H1 (cell line): ENCODE data around the gene ABCC10.

Experiments used
- CTCF ChIP-seq, 3 experiments: IDR thresholded peaks; 1 replicate in 2 of 3; 2 replicates in 1 of 3; pipeline versions ENCODE4 v1.5.1 to v1.6.1; 2011; ENCODE audit warnings: low read length in 3 of 3, mild to moderate bottlenecking in 3 of 3, inconsistent platforms in 2 of 3, low read depth in 1 of 3, moderate library complexity in 1 of 3; ENCODE audit not compliant: insufficient read depth in 1 of 3; ENCODE audit errors: control extremely low read depth in 1 of 3
- EZH2 ChIP-seq: fragments of 200-600 bp; sonication (generic); IDR thresholded peaks from 2 replicates; pipeline ENCODE4 v1.7.1; 2012; ENCODE audit warnings: low read depth, mild to moderate bottlenecking, moderate library complexity, low read length, inconsistent platforms; ENCODE audit not compliant: severe bottlenecking
- JUN ChIP-seq: IDR thresholded peaks from 2 replicates; pipeline ENCODE4 v1.6.1; 2011; ENCODE audit warnings: low read depth, mild to moderate bottlenecking, improper control_type of control experiment, low read length
- POLR2A ChIP-seq, 2 experiments: IDR thresholded peaks; 1 replicate in 1 of 2; 2 replicates in 1 of 2; pipeline ENCODE4 v1.6.1; 2011; ENCODE audit warnings: low read depth in 2 of 2, low read length in 2 of 2, mild to moderate bottlenecking in 2 of 2; ENCODE audit errors: control extremely low read depth in 1 of 2
- RFX5 ChIP-seq: IDR thresholded peaks from 2 replicates; pipeline ENCODE4 v1.6.1; 2011; ENCODE audit warnings: low read depth, low read length, improper control_type of control experiment, borderline replicate concordance
- TEAD4 ChIP-seq: IDR thresholded peaks from 2 replicates; pipeline ENCODE4 v1.6.1; 2012; ENCODE audit warnings: low read depth, low read length, inconsistent platforms, mixed read lengths
- YY1 ChIP-seq: IDR thresholded peaks from 2 replicates; pipeline ENCODE4 v1.6.1; 2011; ENCODE audit warnings: low read depth, mild to moderate bottlenecking, low read length
- TF ChIP-seq, protein P1 (sequence below): IDR thresholded peaks from 2 replicates; pipeline ENCODE4 v1.6.1; 2011; ENCODE audit warnings: low read length, improper control_type of control experiment

- TF ChIP-seq CTCF (IDR thresholded peaks at IDR 0.05; ENCODE audit: control extremely low read depth in 1 of 3, insufficient read depth in 1 of 3, low read depth in 1 of 3, low read length in 3 of 3) (no peak), TEAD4 (no peak), EZH2 (no peak), YY1 (no peak), RFX5 (no peak), POLR2A (IDR thresholded peaks at IDR 0.05; ENCODE audit: control extremely low read depth in 1 of 2, low read depth in 2 of 2, low read length in 2 of 2) (no peak), JUN (no peak)
- TF ChIP-seq, protein P1, sequence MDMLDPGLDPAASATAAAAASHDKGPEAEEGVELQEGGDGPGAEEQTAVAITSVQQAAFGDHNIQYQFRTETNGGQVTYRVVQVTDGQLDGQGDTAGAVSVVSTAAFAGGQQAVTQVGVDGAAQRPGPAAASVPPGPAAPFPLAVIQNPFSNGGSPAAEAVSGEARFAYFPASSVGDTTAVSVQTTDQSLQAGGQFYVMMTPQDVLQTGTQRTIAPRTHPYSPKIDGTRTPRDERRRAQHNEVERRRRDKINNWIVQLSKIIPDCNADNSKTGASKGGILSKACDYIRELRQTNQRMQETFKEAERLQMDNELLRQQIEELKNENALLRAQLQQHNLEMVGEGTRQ = no peak
Measured at GRCh38 chr6:43467752-43468151, 40.4 kb downstream of the ABCC10 start.
